ENCODE measurements around the gene ELMOD3. TPM values are rescaled to one million over a fixed set of nuclear protein-coding genes. Genes with fewer than 3 reads are reported as not detected.

The ELMOD3 gene
- polyA plus RNA-seq, 1 donor (not counting 4 experiments of a cell fraction or from before 2014, with no cell fraction given): 20.1 TPM

DNA sequence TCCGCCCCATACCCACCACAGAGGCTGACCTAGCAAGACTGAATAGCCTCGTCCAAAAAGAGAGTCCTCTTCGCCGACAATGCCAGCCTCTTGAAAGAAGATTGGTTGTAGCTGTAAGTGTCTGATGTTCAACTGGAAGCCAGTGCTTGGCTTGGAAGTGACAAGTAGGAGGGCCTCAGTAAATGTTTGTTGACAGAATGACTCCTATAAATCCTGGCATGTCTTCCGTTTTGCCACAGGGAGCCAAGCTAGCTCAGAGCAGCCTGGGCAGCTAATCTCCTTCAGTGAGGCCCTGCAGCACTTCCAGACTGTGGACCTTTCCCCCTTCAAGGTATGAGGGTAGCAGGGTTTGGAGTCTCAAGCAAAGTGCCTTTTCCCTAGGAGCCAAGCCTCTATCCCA lies 14.9 kb downstream of the ELMOD3 start:
- DNase-seq (ENCODE audit: low read depth, low spot score) (no peak), FAIRE-seq (no peak)
- Histone ChIP-seq H3K27me3 (ENCODE audit: control insufficient read depth, extremely low read depth, insufficient read depth, low read length) (no peaks in the 10 kb centered on the region), H3K4me3 (ENCODE audit: control insufficient read depth in 2 of 3, extremely low read depth in 1 of 3, insufficient read depth in 2 of 3, low read depth in 1 of 3, low read length in 3 of 3) (no peak overlapping the region), H3K27ac (ENCODE audit: control insufficient read depth, insufficient read depth, low read length) (no peak overlapping the region), H3K4me1 (ENCODE audit: control insufficient read depth, extremely low read depth, insufficient read depth, low read length) (no peaks in the 10 kb centered on the region), H3K36me3 (ENCODE audit: control insufficient read depth in 2 of 2, extremely low read depth in 1 of 2, insufficient read depth in 2 of 2, low read length in 2 of 2) (peaks cover 6 to 11% of the 10 kb centered on the region in 2 experiments), H3K9ac (ENCODE audit: control insufficient read depth, extremely low read depth, insufficient read depth, low read length) (no peak overlapping the region), H3K9me3 (ENCODE audit: control insufficient read depth, low read depth, low read length) (no peaks in the 10 kb centered on the region), H3K4me2 (ENCODE audit: control insufficient read depth, extremely low read depth, insufficient read depth, low read depth, low read length) (no peak overlapping the region), H2AFZ (ENCODE audit: control insufficient read depth, low read length) (no peak overlapping the region), H3K9me1 (ENCODE audit: control insufficient read depth, extremely low read depth, insufficient read depth, low read length) (no peaks in the 10 kb centered on the region), H4K20me1 (ENCODE audit: control insufficient read depth, extremely low read depth, insufficient read depth, low read length) (no peaks in the 10 kb centered on the region), H3K79me2 (ENCODE audit: control insufficient read depth, insufficient read depth, low read length) (no peaks in the 10 kb centered on the region)
- dilution Hi-C loops (cut with MboI; ENCODE audit: extremely low pct_ligation_motif_present, low sequenced_read_pairs): loop anchor here (10.0 kb wide), 1 partner anchor 55 kb away; no protein-coding TSS in a partner anchor
- no peak for TF ChIP-seq EZH2 (IDR thresholded peaks at IDR 0.05; ENCODE audit: low read length)
- TF ChIP-seq, protein P1, sequence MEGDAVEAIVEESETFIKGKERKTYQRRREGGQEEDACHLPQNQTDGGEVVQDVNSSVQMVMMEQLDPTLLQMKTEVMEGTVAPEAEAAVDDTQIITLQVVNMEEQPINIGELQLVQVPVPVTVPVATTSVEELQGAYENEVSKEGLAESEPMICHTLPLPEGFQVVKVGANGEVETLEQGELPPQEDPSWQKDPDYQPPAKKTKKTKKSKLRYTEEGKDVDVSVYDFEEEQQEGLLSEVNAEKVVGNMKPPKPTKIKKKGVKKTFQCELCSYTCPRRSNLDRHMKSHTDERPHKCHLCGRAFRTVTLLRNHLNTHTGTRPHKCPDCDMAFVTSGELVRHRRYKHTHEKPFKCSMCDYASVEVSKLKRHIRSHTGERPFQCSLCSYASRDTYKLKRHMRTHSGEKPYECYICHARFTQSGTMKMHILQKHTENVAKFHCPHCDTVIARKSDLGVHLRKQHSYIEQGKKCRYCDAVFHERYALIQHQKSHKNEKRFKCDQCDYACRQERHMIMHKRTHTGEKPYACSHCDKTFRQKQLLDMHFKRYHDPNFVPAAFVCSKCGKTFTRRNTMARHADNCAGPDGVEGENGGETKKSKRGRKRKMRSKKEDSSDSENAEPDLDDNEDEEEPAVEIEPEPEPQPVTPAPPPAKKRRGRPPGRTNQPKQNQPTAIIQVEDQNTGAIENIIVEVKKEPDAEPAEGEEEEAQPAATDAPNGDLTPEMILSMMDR (optimal IDR thresholded peaks at IDR 0.05 in 1 of 3, IDR thresholded peaks at IDR 0.05 in 1 of 3, conservative IDR thresholded peaks at IDR 0.05 in 1 of 3; ENCODE audit: extremely low read depth in 1 of 3, insufficient read depth in 2 of 3, low read length in 3 of 3): no peak

DNA sequence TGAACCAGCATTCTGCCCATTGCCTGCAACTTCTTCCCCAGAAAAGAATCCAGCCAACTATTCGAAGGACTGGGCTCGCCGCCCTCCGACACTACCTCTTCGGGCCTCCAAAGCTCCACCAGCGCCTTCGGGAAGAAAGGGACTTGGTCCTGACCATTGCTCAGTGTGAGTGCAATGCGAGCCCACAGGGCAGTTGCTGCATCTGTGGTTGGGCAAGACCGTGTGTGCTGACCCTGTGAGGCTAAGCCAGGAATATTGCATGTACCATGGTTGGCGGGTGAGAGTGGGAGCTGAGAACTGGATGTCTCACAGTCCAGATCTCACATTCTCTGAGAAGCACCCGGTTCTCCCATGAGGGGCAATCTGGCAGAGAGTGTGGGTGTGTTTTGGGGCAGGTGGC lies 16.5 kb downstream of the ELMOD3 start:
- Histone ChIP-seq H3K4me2 (ENCODE audit: control insufficient read depth, extremely low read depth, insufficient read depth, low read depth, low read length) (no peak overlapping the region), H3K9me3 (ENCODE audit: control insufficient read depth, low read depth, low read length) (no peaks in the 10 kb centered on the region), H3K4me3 (ENCODE audit: control insufficient read depth in 2 of 3, extremely low read depth in 1 of 3, insufficient read depth in 2 of 3, low read depth in 1 of 3, low read length in 3 of 3) (no peak overlapping the region), H3K4me1 (ENCODE audit: control insufficient read depth, extremely low read depth, insufficient read depth, low read length) (peaks cover 11% of the 10 kb centered on the region), H3K9ac (ENCODE audit: control insufficient read depth, extremely low read depth, insufficient read depth, low read length) (no peak overlapping the region), H3K27ac (ENCODE audit: control insufficient read depth, insufficient read depth, low read length) (no peak overlapping the region), H3K27me3 (ENCODE audit: control insufficient read depth, extremely low read depth, insufficient read depth, low read length) (no peaks in the 10 kb centered on the region), H3K36me3 (ENCODE audit: control insufficient read depth in 2 of 2, extremely low read depth in 1 of 2, insufficient read depth in 2 of 2, low read length in 2 of 2) (peaks cover 6 to 11% of the 10 kb centered on the region in 2 experiments), H3K9me1 (ENCODE audit: control insufficient read depth, extremely low read depth, insufficient read depth, low read length) (no peaks in the 10 kb centered on the region), H2AFZ (ENCODE audit: control insufficient read depth, low read length) (no peak overlapping the region), H4K20me1 (ENCODE audit: control insufficient read depth, extremely low read depth, insufficient read depth, low read length) (no peaks in the 10 kb centered on the region), H3K79me2 (ENCODE audit: control insufficient read depth, insufficient read depth, low read length) (no peaks in the 10 kb centered on the region)
- FAIRE-seq (no peak), DNase-seq (ENCODE audit: low read depth, low spot score) (no peak)
- dilution Hi-C loops (cut with MboI; ENCODE audit: extremely low pct_ligation_motif_present, low sequenced_read_pairs): no loop called here
- TF ChIP-seq EZH2 (IDR thresholded peaks at IDR 0.05; ENCODE audit: low read length): no peak
- TF ChIP-seq, protein P1 (optimal IDR thresholded peaks at IDR 0.05 in 1 of 3, IDR thresholded peaks at IDR 0.05 in 1 of 3, conservative IDR thresholded peaks at IDR 0.05 in 1 of 3; ENCODE audit: extremely low read depth in 1 of 3, insufficient read depth in 2 of 3, low read length in 3 of 3): no peak

Measured in keratinocyte (primary cell).